Stimulated activated CD4-positive, alpha-beta T cell treated with anti-CD3 and anti-CD28 coated beads, Interleukin-15, amount 100 ng/mL, for 48 hours (primary cell): Measurements from ENCODE around the gene NTRK2.
"Not testable (repeated sequence)": the region's sequence is repeated elsewhere in the genome, so short reads cannot be mapped to it uniquely, and the experiment has no call there.

Source experiments
- DNase-seq, 2 donors: peaks; one replicate each; pipeline ENCODE4 v3.0.0-alpha.2; 2020; ENCODE audit warnings: low read depth in 2 of 2

Gene NTRK2

DNA sequence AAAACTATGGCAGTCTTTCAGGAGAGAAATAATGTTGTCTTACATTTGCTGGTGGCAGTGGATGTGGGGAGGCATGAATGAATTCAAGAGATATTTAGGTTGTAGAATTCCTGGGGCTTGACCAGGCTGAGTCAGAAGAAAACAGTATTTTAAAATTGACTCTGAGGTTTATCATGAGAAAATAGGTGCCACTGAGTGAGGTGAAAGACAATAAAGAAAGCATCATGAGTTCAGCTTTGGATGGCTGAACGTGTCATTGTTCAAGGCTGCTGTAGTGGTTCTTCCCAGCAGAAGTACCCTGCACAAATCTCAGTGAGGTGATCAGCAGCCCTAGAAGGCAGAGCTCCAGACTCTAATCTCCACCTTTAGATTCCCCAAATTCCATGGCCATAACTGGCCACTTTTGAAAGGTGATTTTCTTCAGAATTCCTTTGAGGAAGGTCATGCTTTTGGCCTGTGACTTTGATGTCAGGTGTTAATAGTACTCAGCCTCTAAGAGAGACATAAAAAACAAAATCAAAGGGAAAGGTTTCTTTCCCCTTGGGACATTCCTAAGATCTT is 395.4 kb downstream of the NTRK2 start:
- DNase-seq = no peak

DNA sequence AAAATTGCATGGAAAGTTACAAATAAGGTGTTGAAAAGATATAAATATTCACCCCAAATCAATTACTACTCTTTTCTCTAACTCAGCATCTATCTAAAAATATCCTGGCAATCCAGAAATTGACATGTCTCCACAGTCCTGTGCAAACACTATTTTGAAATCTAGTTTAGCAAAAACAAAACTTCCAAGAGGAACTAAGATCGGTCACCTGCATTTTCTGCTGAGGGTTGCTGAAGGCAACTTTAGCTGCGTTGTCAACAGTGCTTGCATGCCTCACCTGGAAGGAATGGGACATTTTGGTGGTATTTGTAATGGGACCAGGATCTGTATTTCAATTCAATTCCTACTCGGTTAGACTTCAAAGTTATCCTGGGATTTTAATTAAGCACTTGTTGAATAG is 398.3 kb downstream of the NTRK2 start:
- DNase-seq = no peak

DNA sequence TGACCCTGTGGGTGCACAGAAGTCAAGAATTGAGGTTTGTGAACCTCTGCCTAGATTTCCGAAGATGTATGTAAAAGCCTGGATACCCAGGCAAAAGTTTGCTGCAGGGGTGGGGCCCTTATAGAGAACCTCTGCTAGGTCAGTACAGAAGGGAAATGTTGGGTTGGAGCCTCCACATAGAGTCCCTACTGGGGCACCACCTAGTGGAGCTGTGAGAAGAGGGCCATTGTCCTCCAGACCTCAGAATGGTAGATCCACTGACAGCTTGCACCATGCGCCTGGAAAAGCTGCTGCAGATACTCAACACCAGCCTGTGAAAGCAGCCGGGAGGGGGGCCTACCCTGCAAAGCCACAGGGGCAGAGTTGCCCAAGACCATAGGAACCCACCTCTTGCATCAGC is 399.9 kb downstream of the NTRK2 start:
- DNase-seq = not testable (repeated sequence)
